OCI-LY3 (cell line): ENCODE data around the gene NAT9.

Experiments
- H2AFZ ChIP-seq: fragments of 200-600, 300-600 bp; shearing (Covaris generic); 2 replicates; pipeline ENCODE4 v1.6.0; 2014; ENCODE audit warnings: antibody characterized with exemption, low read depth, low read length
- H3K27ac ChIP-seq: fragments of 200-600, 300-600 bp; sonication (generic); 2 replicates; pipeline ENCODE4 v1.5.1; 2014; ENCODE audit warnings: mild to moderate bottlenecking, low read length, moderate library complexity, mixed read lengths
- H3K27me3 ChIP-seq: fragments of 200-600, 300-600 bp; sonication (generic); 2 replicates; pipeline ENCODE4 v1.6.1; 2014; ENCODE audit warnings: low read depth, low read length, mixed read lengths
- H3K36me3 ChIP-seq: fragments of 200-600, 300-600 bp; sonication (generic); replicated peaks from 2 replicates; pipeline ENCODE3; 2014; ENCODE audit warnings: low read depth, low read length, mixed read lengths
- H3K4me1 ChIP-seq: fragments of 300-600, 200-600 bp; sonication (generic); 2 replicates; pipeline ENCODE4 v1.6.1; 2014; ENCODE audit warnings: low read length, mixed read lengths
- H3K4me2 ChIP-seq: fragments of 200-600, 300-600 bp; sonication (generic); 2 replicates; pipeline ENCODE4 v1.6.1; 2014; ENCODE audit warnings: low read length, mixed read lengths
- H3K4me3 ChIP-seq: fragments of 300-600, 200-600 bp; sonication (generic); 2 replicates; pipeline ENCODE4 v1.5.1; 2014; ENCODE audit warnings: antibody characterized with exemption, mild to moderate bottlenecking, low read length, moderate library complexity
- H3K79me2 ChIP-seq: fragments of 300-600, 200-600 bp; shearing (Covaris generic); 2 replicates; pipeline ENCODE4 v1.6.1; 2014; ENCODE audit warnings: mild to moderate bottlenecking, low read length, mixed read lengths
- H3K9ac ChIP-seq: fragments of 300-600, 200-600 bp; shearing (Covaris generic); 2 replicates; pipeline ENCODE4 v1.6.0; 2014; ENCODE audit warnings: mild to moderate bottlenecking, low read length, moderate library complexity
- H3K9me3 ChIP-seq: fragments of 200-600, 300-600 bp; shearing (Covaris generic); 2 replicates; pipeline ENCODE4 v1.6.1; 2014; ENCODE audit warnings: low read length, mixed read lengths; ENCODE audit not compliant: insufficient read depth
- H4K20me1 ChIP-seq: fragments of 200-600, 300-600 bp; sonication (generic); 2 replicates; pipeline ENCODE4 v1.6.1; 2016; ENCODE audit warnings: low read length, mixed read lengths; ENCODE audit not compliant: insufficient read depth
- EZH2phosphoT487 ChIP-seq: fragments of 200-600 bp; shearing (Covaris generic); IDR thresholded peaks from 2 replicates; pipeline ENCODE4 v1.6.1; 2018; ENCODE audit warnings: antibody characterized with exemption, mixed run types, low read depth
- TF ChIP-seq, protein P1 (sequence below): fragments of 200-600, 300-600 bp; sonication (generic); IDR thresholded peaks from 2 replicates; pipeline ENCODE4 v1.5.1; 2014; ENCODE audit warnings: antibody characterized with exemption, low read length, low read depth

The NAT9 gene

DNA sequence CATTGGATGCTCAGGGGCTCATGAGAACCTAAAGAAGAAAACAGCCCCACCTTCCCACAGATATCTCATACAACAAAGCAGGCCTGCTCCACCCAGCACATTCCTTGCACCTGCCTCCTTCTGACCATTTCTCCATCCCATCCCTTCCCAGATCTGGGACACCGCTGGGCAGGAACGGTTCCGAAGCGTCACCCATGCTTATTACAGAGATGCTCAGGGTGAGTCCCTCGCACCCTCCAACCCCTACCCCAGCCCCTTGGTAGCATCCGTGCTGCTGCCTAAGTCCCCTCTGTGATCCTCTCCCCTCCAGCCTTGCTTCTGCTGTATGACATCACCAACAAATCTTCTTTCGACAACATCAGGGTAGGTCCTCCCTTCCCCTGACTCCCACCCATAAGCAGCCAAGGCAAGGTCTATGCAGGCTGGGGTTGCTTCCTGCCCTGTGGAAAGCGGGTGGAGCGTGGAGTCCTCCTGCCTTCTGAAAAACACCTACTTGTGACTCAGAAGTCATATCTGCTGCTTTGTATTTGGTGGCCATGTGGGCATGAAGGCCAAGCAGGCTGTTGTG, 33.1 kb downstream of the NAT9 start:
- H3K9me3 ChIP-seq = no peaks in the 10 kb centered on the region
- TF ChIP-seq, protein P1, sequence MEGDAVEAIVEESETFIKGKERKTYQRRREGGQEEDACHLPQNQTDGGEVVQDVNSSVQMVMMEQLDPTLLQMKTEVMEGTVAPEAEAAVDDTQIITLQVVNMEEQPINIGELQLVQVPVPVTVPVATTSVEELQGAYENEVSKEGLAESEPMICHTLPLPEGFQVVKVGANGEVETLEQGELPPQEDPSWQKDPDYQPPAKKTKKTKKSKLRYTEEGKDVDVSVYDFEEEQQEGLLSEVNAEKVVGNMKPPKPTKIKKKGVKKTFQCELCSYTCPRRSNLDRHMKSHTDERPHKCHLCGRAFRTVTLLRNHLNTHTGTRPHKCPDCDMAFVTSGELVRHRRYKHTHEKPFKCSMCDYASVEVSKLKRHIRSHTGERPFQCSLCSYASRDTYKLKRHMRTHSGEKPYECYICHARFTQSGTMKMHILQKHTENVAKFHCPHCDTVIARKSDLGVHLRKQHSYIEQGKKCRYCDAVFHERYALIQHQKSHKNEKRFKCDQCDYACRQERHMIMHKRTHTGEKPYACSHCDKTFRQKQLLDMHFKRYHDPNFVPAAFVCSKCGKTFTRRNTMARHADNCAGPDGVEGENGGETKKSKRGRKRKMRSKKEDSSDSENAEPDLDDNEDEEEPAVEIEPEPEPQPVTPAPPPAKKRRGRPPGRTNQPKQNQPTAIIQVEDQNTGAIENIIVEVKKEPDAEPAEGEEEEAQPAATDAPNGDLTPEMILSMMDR = no peak
- no peak for TF ChIP-seq EZH2phosphoT487
- H3K27me3 ChIP-seq = peaks cover 20% of the 10 kb centered on the region
- H4K20me1 ChIP-seq = no peaks in the 10 kb centered on the region
- H3K27ac ChIP-seq = no peak overlapping the region
- H3K4me1 ChIP-seq = 0 out of 2 replicates have a peak, but pooled peaks cover 3% of the 10 kb centered on the region
- H3K9ac ChIP-seq = no peak overlapping the region
- no peak overlapping the region for H3K4me2 ChIP-seq
- H2AFZ ChIP-seq = no peak overlapping the region
- H3K79me2 ChIP-seq = no peaks in the 10 kb centered on the region
- H3K36me3 ChIP-seq = no peaks in the 10 kb centered on the region
- no peak overlapping the region for H3K4me3 ChIP-seq

DNA sequence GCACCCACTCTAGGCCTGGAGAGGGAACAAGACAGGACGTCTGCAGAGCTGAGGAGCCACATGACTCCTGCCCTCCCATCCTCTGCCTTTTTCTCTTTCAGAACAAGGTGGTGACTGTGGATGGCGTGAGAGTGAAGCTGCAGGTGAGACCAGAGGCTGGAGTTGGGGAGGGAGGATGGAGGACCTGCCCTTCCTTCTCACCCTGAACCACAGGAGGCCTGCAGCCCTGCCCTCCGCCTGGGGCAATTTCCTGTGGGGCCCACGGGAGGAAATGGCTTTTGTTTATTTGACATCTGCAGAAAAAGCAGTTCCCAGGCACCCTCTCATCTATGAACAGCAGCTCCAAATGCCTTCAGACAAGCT, 34.0 kb downstream of the NAT9 start:
- Histone ChIP-seq H3K79me2 (no peaks in the 10 kb centered on the region), H3K27ac (no peak overlapping the region), H3K36me3 (no peaks in the 10 kb centered on the region), H3K4me3 (no peak overlapping the region), H3K4me1 (no peaks in the 10 kb centered on the region), H3K9ac (no peak overlapping the region), H2AFZ (no peak overlapping the region), H3K9me3 (no peaks in the 10 kb centered on the region), H3K4me2 (no peak overlapping the region), H3K27me3 (peaks cover 25% of the 10 kb centered on the region), H4K20me1 (no peaks in the 10 kb centered on the region)
- TF ChIP-seq, protein P1 = no peak
- no peak for TF ChIP-seq EZH2phosphoT487

DNA sequence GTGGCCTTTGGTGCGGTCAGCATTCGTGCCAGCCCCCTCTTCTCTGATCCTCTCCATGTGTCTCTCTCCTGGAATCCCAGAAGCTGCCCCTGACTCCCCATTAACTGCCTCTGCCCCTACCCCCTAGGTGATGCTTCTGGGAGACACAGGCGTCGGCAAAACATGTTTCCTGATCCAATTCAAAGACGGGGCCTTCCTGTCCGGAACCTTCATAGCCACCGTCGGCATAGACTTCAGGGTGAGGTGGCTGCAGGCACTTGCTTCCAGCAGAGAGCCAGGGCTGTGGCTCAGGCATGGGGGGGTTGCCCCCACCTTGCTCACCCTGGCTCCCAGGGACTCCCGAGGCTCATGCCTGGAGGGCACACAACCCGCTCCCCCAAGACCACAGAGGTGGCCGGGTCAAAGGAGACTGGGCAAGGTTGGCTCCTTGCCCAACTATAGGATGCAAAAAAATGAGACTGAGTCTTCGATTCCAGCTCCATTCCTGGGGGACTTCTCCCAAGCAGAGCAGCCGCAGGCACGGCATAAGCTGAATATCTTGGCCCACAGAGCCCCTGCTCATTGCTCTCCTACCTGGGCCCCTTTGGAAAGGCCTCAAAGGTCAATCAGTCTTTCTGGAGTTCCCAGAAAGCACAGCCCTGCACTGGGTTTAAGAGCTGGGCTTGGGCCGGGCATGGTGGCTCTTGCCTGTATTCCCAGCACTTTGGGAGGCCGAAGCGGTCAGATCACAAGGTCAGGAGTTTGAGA, 35.3 kb downstream of the NAT9 start:
- no peaks in the 10 kb centered on the region for H4K20me1 ChIP-seq
- H3K79me2 ChIP-seq = no peaks in the 10 kb centered on the region
- no peak overlapping the region for H2AFZ ChIP-seq
- H3K27ac ChIP-seq = no peak overlapping the region
- H3K9ac ChIP-seq = no peak overlapping the region
- TF ChIP-seq, protein P1 = no peak
- TF ChIP-seq EZH2phosphoT487 = no peak
- no peaks in the 10 kb centered on the region for H3K36me3 ChIP-seq
- no peak overlapping the region for H3K4me2 ChIP-seq
- H3K9me3 ChIP-seq = no peaks in the 10 kb centered on the region
- H3K4me3 ChIP-seq = no peak overlapping the region
- no peaks in the 10 kb centered on the region for H3K4me1 ChIP-seq
- H3K27me3 ChIP-seq = peaks cover 25% of the 10 kb centered on the region

DNA sequence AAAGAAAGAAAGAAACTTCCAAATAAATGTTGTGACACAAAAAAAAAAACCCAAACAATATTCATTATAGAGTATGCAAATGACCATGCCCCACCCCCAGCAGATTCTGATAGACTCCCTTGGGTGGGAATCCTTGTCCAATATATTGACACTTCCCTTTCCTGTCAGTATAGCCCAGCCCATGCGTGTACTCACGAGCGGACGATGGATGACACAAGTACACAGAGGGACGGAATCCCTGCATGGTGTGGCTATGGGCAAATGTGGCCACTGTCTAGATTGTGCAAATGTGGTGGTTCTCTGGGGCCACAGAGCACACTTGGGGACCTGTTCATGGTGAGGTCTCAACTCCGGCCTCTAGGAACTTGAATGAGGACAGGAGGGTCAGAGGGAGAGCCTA, 36.0 kb downstream of the NAT9 start:
- Histone ChIP-seq H3K9me3 (no peaks in the 10 kb centered on the region), H3K4me3 (no peak overlapping the region), H3K9ac (no peak overlapping the region), H2AFZ (no peak overlapping the region), H3K79me2 (no peaks in the 10 kb centered on the region), H3K4me1 (no peaks in the 10 kb centered on the region), H4K20me1 (no peaks in the 10 kb centered on the region), H3K4me2 (no peak overlapping the region), H3K27me3 (peaks cover 25% of the 10 kb centered on the region), H3K27ac (no peak overlapping the region), H3K36me3 (no peaks in the 10 kb centered on the region)
- TF ChIP-seq, protein P1 = no peak
- no peak for TF ChIP-seq EZH2phosphoT487
